ENCODE results near the gene PAX3. TPM values are rescaled to one million over a fixed set of nuclear protein-coding genes. Genes with fewer than 3 reads are reported as not detected.

The PAX3 gene
- total RNA-seq, 2 donors from 2014 or later: not detected

DNA sequence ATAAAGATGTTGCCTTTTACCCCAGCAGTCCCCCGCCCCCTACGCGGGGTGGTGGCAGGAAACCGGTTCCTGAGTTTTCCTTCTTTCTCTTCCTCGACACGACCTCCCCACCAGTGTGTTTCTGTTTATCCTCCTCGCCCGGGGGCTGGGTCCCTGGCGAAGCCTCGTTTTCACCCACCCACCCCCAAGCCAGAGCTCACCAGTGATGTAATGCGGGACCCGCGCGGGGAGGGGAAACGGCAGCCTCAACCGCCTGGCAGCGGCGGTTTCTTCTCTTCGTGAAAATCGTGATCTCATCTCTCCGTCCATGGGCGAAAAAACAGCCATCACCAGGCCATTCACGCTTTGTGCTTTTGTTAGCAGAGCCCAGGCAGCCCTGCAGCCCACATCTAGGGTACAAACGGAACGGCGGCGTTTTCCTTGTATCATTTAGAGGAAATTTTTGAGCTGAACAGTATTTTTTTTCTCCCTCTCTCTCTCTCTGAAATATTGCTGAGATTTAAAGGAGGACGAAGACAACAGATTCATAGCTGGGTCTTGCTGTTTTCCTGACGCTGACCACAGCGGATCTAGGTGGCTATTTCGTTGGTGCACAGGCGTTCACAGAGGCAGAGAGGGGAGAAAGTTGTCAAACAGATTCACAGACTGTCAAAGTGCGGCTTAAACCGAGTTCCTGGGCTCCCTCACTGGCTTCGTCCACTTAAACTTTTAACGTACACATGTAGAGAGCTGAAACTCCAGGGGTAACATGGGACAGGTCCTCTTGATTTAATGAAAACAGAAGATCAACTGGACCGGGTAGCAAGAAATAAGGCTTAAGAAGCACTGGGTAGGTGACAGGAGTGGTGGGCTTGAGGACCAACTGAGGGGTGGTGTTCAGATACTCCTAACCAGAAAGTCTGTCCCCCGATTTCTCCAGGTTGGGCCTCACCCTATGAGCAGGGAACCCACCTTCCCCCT is 21.9 kb upstream of the PAX3 start:
- H3K27ac ChIP-seq: no peak overlapping the region
- no peak for DNase-seq
- H3K4me1 ChIP-seq: peaks cover 21% of the 10 kb centered on the region
- H3K9me3 ChIP-seq: no peaks in the 10 kb centered on the region
- no peak for TF ChIP-seq POLR2A (IDR thresholded peaks at IDR 0.05)
- TF ChIP-seq, protein P1, sequence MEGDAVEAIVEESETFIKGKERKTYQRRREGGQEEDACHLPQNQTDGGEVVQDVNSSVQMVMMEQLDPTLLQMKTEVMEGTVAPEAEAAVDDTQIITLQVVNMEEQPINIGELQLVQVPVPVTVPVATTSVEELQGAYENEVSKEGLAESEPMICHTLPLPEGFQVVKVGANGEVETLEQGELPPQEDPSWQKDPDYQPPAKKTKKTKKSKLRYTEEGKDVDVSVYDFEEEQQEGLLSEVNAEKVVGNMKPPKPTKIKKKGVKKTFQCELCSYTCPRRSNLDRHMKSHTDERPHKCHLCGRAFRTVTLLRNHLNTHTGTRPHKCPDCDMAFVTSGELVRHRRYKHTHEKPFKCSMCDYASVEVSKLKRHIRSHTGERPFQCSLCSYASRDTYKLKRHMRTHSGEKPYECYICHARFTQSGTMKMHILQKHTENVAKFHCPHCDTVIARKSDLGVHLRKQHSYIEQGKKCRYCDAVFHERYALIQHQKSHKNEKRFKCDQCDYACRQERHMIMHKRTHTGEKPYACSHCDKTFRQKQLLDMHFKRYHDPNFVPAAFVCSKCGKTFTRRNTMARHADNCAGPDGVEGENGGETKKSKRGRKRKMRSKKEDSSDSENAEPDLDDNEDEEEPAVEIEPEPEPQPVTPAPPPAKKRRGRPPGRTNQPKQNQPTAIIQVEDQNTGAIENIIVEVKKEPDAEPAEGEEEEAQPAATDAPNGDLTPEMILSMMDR (IDR thresholded peaks at IDR 0.05): no peak
- H3K27me3 ChIP-seq: peaks cover 0 to 7% of the 10 kb centered on the region in 2 donors
- no peak for ATAC-seq
- intact Hi-C loops (cut with DNase I): no loop called here
- WGBS, 2 donors: 17 to 21% methylated on average over 37 to 38 of the region's 38 CpGs
- no peaks in the 10 kb centered on the region for H3K36me3 ChIP-seq (replicated peaks in 1 of 2; ENCODE audit: insufficient read depth in 1 of 2, low read depth in 2 of 2)
- H3K4me3 ChIP-seq: no peak overlapping the region

DNA sequence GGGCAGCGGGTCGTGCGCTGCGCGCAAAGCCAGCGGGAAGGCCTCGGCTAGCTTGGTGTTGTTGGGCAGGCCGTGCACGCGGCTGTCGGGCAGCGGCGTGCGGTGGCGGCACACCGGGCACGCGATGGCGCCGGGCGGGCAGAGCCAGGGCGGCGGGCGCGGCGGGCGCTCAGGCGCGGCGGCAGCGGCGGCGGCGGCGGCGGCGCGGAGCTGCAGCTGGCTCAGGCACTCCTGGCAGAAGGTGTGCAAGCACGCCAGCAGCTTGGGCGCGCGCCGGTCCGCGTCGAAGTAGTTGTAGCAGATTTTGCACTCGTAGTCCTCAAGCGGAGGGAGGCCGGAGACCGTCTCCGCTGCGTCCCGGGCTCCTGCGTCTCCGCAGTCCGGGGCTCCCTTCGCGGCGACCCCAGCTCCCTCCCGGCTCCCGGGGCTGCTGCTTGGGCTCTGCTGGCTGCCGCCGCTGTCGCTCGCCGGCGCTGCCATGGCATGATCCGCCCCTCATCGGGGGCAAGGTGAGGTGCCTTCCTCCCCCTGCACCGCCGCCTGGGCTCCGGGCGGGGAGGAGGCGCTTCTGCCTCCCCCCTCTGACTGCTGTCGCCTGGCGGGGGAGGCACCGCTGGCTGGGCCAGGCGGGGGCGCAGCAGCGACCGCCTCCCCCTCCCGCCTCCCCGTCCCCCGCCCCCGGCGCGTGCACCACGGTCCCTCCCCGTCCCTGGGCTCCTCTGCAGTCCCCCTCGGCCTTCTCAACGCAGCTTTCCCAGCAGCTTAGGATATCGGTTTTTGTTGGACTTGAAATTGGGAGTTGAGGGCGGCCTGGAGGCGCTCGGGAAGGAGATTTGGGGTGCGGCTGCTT is 21.0 kb upstream of the PAX3 start:
- H3K4me3 ChIP-seq: peak overlapping the region in 1 of 2 donors; percentile 7
- 0 to 1% methylated on average over 14 to 92 of the region's 96 CpGs for WGBS, 2 donors
- H3K27me3 ChIP-seq: peaks cover 0 to 7% of the 10 kb centered on the region in 2 donors
- H3K36me3 ChIP-seq (replicated peaks in 1 of 2; ENCODE audit: insufficient read depth in 1 of 2, low read depth in 2 of 2): no peaks in the 10 kb centered on the region
- TF ChIP-seq, protein P1 (IDR thresholded peaks at IDR 0.05): no peak
- TF ChIP-seq POLR2A (IDR thresholded peaks at IDR 0.05): no peak
- no peak overlapping the region for H3K27ac ChIP-seq
- DNase-seq: peak in 2 of 4 donors; percentile 31 to 38
- peaks cover 21% of the 10 kb centered on the region for H3K4me1 ChIP-seq
- H3K9me3 ChIP-seq: no peaks in the 10 kb centered on the region
- intact Hi-C loops (cut with DNase I): no loop called here
- peak; percentile 63 for ATAC-seq

DNA sequence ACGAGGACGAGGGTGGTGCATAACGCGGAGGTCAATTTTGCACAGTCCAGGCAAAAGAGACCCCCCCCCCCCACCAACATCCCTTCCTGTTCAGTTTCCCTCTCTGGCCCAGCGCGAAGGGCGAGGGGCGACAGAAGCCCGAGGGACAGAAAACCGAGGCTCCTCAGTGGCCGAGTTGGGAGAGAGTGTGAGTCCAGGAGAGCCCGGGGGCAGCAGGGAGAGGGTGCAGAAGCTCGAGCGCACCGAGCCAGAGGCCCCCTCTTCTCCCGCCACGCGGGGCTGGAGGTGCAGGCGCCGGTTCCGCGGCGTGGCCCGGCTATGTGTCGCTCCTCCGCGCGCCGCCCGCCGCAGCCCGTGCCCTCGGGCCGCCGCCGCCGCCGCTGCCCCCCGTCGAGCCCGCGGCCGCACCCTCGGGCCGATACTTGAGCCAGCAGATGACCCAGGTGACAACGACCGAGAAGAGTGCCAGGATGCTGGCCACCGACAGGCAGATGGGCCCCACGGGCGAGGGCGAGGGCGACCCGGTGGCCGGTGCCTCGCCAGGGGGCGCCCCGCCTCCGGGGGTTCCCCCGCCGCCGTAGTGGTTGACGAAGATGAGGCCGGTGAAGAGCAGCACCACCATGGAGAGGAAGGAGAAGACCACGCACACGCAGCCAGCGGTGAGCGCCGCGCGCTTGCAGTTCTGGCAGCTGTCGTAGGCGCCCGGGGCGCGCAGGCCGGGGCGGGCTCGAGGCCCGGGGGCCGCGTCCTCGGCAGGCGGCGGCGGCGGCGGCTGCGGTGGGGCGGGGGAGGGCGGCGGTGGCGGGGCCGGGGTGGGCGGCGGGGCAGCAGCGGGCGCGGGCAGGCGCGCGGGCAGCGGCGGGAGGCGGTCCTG is 20.2 kb upstream of the PAX3 start:
- Histone ChIP-seq H3K4me3 (no peak overlapping the region), H3K36me3 (replicated peaks in 1 of 2; ENCODE audit: insufficient read depth in 1 of 2, low read depth in 2 of 2) (no peaks in the 10 kb centered on the region), H3K27ac (no peak overlapping the region), H3K27me3 (peaks cover 0 to 7% of the 10 kb centered on the region in 2 donors), H3K4me1 (peaks cover 21% of the 10 kb centered on the region), H3K9me3 (no peaks in the 10 kb centered on the region)
- TF ChIP-seq, protein P1 (IDR thresholded peaks at IDR 0.05): peak in 1 of 7 experiments; percentile 8
- TF ChIP-seq POLR2A (IDR thresholded peaks at IDR 0.05): no peak
- ATAC-seq: peak; percentile 36
- peak in 1 of 4 donors; percentile 12 for DNase-seq
- intact Hi-C loops (cut with DNase I): no loop called here
- WGBS, 2 donors: 1 to 7% methylated on average over 12 to 74 of the region's 104 CpGs

DNA sequence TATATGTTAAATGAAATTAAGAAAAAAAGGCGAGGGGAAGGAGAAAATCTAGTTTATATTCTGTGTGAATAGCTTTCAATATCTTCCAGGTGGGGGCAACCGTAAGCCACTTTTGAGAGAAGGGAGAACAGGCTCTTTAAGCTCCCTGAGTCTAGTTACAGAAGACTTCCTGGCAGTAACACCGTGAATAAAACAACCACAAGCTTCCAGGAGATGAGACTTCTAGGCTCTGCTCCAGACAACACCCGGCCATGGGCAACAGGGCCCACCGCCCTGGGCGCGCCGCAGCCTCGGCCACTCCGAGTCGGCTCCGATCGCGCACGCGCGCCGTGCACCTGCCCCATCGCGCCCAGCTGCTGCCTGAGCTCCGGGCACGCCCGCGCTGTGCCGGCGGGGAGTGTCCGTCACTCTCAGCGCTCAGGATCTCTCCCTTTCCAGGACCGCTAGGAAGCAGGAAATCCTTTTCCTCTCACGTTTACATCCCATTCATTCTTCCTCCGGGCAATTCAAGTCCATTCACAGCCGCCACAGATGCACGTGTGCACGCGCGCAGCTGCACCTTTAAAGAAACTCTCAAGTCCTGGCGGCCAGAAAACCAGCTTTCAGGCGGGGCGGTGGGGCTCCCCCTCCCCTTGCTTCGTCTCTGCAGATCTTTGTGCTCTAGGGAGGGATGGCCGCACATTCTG is 19.4 kb upstream of the PAX3 start:
- Histone ChIP-seq H3K27ac (no peak overlapping the region), H3K4me3 (peak overlapping the region in 1 of 2 donors; percentile 40), H3K27me3 (peaks cover 0 to 11% of the 10 kb centered on the region in 2 donors), H3K36me3 (replicated peaks in 1 of 2; ENCODE audit: insufficient read depth in 1 of 2, low read depth in 2 of 2) (no peaks in the 10 kb centered on the region), H3K9me3 (no peaks in the 10 kb centered on the region), H3K4me1 (peaks cover 21% of the 10 kb centered on the region)
- DNase-seq: peak; percentile 35 to 68 (median 46)
- ATAC-seq: peak; percentile 54
- WGBS, 2 donors: 0% methylated on average over 30 to 41 of the region's 41 CpGs
- intact Hi-C loops (cut with DNase I): no loop called here
- TF ChIP-seq, protein P1 (IDR thresholded peaks at IDR 0.05): peak in 6 of 7 experiments; percentile 21 to 54 (median 34)
- no peak for TF ChIP-seq POLR2A (IDR thresholded peaks at IDR 0.05)

Measured in body of pancreas (tissue), 4 donors.